Tibial nerve (tissue), 3 donors: ENCODE measurements around the gene KCNH8.

ENCODE experiments used
- EP300 ChIP-seq, 2 donors: sonication (generic); formaldehyde crosslinking; IDR thresholded peaks; one replicate each; pipeline ENCODE4 v1.6.1; 2017; ENCODE audit warnings: antibody characterized with exemption in 2 of 2, mild to moderate bottlenecking in 1 of 2
- POLR2A ChIP-seq, 2 donors: fragments of 450-650 bp; IDR thresholded peaks; one replicate each; pipeline ENCODE4 v1.6.1; 2017; ENCODE audit warnings: antibody characterized with exemption in 2 of 2, mild to moderate bottlenecking in 2 of 2, moderate library complexity in 2 of 2

DNA sequence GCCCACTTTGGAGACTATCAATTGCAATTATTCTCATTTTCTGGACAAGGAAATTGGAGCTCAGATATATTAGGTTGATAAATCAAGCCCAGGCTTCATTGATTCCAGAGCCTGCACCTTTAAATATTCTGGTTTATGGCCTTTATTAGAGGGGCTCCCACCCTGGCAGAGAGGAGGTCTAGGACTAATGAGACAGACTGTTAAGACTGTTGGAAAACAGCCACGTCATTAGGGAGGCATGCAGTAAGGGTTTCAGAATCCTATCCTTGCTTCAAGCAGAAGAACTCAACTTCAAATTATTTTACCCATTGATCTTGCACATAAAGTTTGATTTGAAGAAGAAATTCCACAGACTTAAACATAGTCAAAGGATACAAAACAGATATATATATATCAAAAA, 33.8 kb upstream of the KCNH8 start:
- TF ChIP-seq EP300 (IDR thresholded peaks at IDR 0.05) (no peak), POLR2A (IDR thresholded peaks at IDR 0.05) (no peak)
